ENCODE data around the gene EME1. TPM values are rescaled to one million over a fixed set of nuclear protein-coding genes. Genes with fewer than 3 reads are reported as not detected.
A peak's percentile ranks its signal among the peaks of the same experiment; 100 is the strongest.

EME1 gene
- total and polyA plus RNA-seq, 2 of the 13 experiments (the other 11 are each of a cell fraction or from before 2014, with no cell fraction given) = 20.7 to 24.6 TPM

DNA sequence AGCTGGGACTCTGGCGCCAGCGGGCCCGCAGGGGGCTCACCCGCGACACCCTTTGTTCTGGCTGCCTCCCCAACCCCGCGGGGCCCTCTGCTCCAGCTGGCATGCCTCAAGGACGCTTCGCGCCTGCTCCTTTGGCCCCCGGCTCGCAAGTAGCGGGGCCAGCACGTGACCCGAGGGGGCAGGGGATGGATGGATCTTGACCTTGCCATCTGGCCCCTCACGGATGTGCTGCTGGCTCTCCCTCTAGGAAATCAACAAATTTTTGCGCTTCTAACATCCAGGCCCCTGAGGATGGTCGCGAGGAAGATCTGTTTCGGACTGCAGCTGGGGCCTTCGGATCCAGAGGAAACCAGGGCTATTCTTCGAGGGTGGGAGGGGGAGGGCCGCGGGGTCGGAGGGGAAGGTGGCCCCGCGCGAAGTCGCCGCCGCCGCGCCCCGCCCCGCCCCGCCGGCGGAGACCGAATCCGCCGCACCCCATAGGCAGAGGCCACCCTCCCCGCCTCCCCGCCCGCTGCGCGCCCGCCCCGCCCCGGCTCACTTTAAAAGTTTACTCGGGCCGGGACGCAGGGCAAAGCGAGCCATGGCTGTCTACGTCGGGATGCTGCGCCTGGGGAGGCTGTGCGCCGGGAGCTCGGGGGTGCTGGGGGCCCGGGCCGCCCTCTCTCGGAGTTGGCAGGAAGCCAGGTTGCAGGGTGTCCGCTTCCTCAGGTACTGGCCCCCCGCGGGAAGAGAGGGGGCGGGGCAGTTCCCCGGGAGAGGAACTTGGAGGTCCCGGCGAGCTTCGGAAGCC is 52.8 kb downstream of the EME1 start, which contains the start of gene ACSF2 (continued):
- TF ChIP-seq PTBP1 (IDR thresholded peaks at IDR 0.05; ENCODE audit: low read depth, low read length, poor library complexity, severe bottlenecking) = no peak
- 0 out of 2 replicates have a peak, but pooled peaks have one; percentile 45 for TF ChIP-seq MZF1 (CRISPR knock-in tag; IDR thresholded peaks at IDR 0.05; ENCODE audit: borderline replicate concordance)
- TF ChIP-seq ZMYM3 (CRISPR knock-in tag; IDR thresholded peaks at IDR 0.05) = no peak
- TF ChIP-seq ZNF337 (CRISPR knock-in tag; IDR thresholded peaks at IDR 0.05; ENCODE audit: borderline replicate concordance, low read depth) = no peak
- peak; percentile 85 for TF ChIP-seq ZNF367 (CRISPR knock-in tag; IDR thresholded peaks at IDR 0.05; ENCODE audit: borderline replicate concordance)
- no peak for TF ChIP-seq POLR2AphosphoS2 (IDR thresholded peaks at IDR 0.05; ENCODE audit: low read depth, low read length)
- no peak for TF ChIP-seq TCF7 (IDR thresholded peaks at IDR 0.05; ENCODE audit: low read depth)
- TF ChIP-seq ZIK1 (CRISPR knock-in tag; IDR thresholded peaks at IDR 0.05; ENCODE audit: borderline replicate concordance, low read depth) = no peak
- no peak for TF ChIP-seq SYNCRIP (IDR thresholded peaks at IDR 0.05; ENCODE audit: insufficient read depth, low read depth, low read length)
- no peak for TF ChIP-seq ZSCAN29 (CRISPR knock-in tag; conservative IDR thresholded peaks at IDR 0.05)
- no peak for TF ChIP-seq ASH2L (IDR thresholded peaks at IDR 0.05; ENCODE audit: insufficient read length, low read depth, low read length)
- no peak for TF ChIP-seq FOXJ3 (CRISPR knock-in tag; IDR thresholded peaks at IDR 0.05; ENCODE audit: borderline replicate concordance)
- TF ChIP-seq NFE2L2 (IDR thresholded peaks at IDR 0.05; ENCODE audit: low read length) = no peak
- TF ChIP-seq ZSCAN25 (CRISPR knock-in tag; IDR thresholded peaks at IDR 0.05) = peak; percentile 47; the same call in 1 of the 2 replicates
- peak; percentile 42; the same call in 1 of the 2 replicates for TF ChIP-seq ZNF205 (CRISPR knock-in tag; IDR thresholded peaks at IDR 0.05)
- TF ChIP-seq, protein P1, sequence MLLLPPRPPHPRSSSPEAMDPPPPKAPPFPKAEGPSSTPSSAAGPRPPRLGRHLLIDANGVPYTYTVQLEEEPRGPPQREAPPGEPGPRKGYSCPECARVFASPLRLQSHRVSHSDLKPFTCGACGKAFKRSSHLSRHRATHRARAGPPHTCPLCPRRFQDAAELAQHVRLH (CRISPR knock-in tag; IDR thresholded peaks at IDR 0.05; ENCODE audit: borderline replicate concordance, low read depth) = no peak
- no peak for TF ChIP-seq KMT2B (CRISPR knock-in tag; IDR thresholded peaks at IDR 0.05)
- TF ChIP-seq ZNF180 (CRISPR knock-in tag; IDR thresholded peaks at IDR 0.05; ENCODE audit: borderline replicate concordance, low read depth) = no peak
- TF ChIP-seq ZNF547 (CRISPR knock-in tag; IDR thresholded peaks at IDR 0.05) = no peak
- TF ChIP-seq ESRRA (CRISPR knock-in tag; IDR thresholded peaks at IDR 0.05; ENCODE audit: low read depth) = peak; percentile 72; the same call in 1 of the 2 replicates
- no peak for TF ChIP-seq NPAS2 (CRISPR knock-in tag; IDR thresholded peaks at IDR 0.05; ENCODE audit: borderline replicate concordance)
- TF ChIP-seq, protein P2, sequence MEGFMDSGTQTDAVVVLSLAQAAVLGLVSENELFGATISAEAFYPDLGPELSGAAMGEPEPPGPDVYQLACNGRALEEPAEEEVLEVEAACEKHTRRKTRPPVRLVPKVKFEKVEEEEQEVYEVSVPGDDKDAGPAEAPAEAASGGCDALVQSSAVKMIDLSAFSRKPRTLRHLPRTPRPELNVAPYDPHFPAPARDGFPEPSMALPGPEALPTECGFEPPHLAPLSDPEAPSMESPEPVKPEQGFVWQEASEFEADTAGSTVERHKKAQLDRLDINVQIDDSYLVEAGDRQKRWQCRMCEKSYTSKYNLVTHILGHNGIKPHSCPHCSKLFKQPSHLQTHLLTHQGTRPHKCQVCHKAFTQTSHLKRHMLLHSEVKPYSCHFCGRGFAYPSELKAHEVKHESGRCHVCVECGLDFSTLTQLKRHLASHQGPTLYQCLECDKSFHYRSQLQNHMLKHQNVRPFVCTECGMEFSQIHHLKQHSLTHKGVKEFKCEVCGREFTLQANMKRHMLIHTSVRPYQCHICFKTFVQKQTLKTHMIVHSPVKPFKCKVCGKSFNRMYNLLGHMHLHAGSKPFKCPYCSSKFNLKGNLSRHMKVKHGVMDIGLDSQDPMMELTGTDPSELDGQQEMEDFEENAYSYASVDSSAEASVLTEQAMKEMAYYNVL (CRISPR knock-in tag; IDR thresholded peaks at IDR 0.05; ENCODE audit: borderline replicate concordance) = no peak
- TF ChIP-seq, protein P3, sequence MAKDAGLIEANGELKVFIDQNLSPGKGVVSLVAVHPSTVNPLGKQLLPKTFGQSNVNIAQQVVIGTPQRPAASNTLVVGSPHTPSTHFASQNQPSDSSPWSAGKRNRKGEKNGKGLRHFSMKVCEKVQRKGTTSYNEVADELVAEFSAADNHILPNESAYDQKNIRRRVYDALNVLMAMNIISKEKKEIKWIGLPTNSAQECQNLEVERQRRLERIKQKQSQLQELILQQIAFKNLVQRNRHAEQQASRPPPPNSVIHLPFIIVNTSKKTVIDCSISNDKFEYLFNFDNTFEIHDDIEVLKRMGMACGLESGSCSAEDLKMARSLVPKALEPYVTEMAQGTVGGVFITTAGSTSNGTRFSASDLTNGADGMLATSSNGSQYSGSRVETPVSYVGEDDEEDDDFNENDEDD (CRISPR knock-in tag; IDR thresholded peaks at IDR 0.05; ENCODE audit: borderline replicate concordance) = peak; percentile 59; the same call in 1 of the 2 replicates
